Measurements from ENCODE around the gene RBBP8.
"Not testable (repeated sequence)": the region's sequence is repeated elsewhere in the genome, so short reads cannot be mapped to it uniquely, and the experiment has no call there.

RBBP8 gene

GRCh38 chr18:22936515-22936914 lies 3.4 kb downstream of the RBBP8 start:
- Histone ChIP-seq H3K27ac (ENCODE audit: low read length) (no peak overlapping the region), H3K27me3 (ENCODE audit: control insufficient read depth, insufficient read depth, low read length) (no peaks in the 10 kb centered on the region), H3K4me1 (ENCODE audit: control insufficient read depth, insufficient read depth, low read length) (no peaks in the 10 kb centered on the region), H3K9me3 (ENCODE audit: control insufficient read depth, insufficient read depth, low read length) (no peaks in the 10 kb centered on the region), H3K4me3 (ENCODE audit: low read length) (no peak overlapping the region), H3K36me3 (ENCODE audit: control insufficient read depth, insufficient read depth, low read length) (0 out of 2 replicates have a peak, but pooled peaks cover 2% of the 10 kb centered on the region)
- no peak for DNase-seq (ENCODE audit: low read depth, low spot score)
- no CpG with 5 or more reads among the region's 2 CpGs for WGBS (ENCODE audit: insufficient coverage, insufficient read length)

- DNase-seq (ENCODE audit: low read depth, low spot score) = no peak
Measured at GRCh38 chr18:22939649-22940048, 6.5 kb downstream of the RBBP8 start.

GRCh38 chr18:22943847-22944246 lies 10.7 kb downstream of the RBBP8 start:
- Histone ChIP-seq H3K4me3 (ENCODE audit: low read length) (no peak overlapping the region), H3K36me3 (ENCODE audit: control insufficient read depth, insufficient read depth, low read length) (no peaks in the 10 kb centered on the region), H3K27me3 (ENCODE audit: control insufficient read depth, insufficient read depth, low read length) (no peaks in the 10 kb centered on the region), H3K4me1 (ENCODE audit: control insufficient read depth, insufficient read depth, low read length) (no peaks in the 10 kb centered on the region), H3K27ac (ENCODE audit: low read length) (no peak overlapping the region), H3K9me3 (ENCODE audit: control insufficient read depth, insufficient read depth, low read length) (no peaks in the 10 kb centered on the region)
- DNase-seq (ENCODE audit: low read depth, low spot score) = no peak
- no CpG with 5 or more reads among the region's 2 CpGs for WGBS (ENCODE audit: insufficient coverage, insufficient read length)

More at GRCh38 chr18:22939649-22940048, 6.5 kb downstream of the RBBP8 start:
- H3K4me3 ChIP-seq (ENCODE audit: low read length) = no peak overlapping the region
- no peak overlapping the region for H3K27ac ChIP-seq (ENCODE audit: low read length)
- H3K4me1 ChIP-seq (ENCODE audit: control insufficient read depth, insufficient read depth, low read length) = no peaks in the 10 kb centered on the region
- H3K9me3 ChIP-seq (ENCODE audit: control insufficient read depth, insufficient read depth, low read length) = no peaks in the 10 kb centered on the region
- H3K36me3 ChIP-seq (ENCODE audit: control insufficient read depth, insufficient read depth, low read length) = 0 out of 2 replicates have a peak, but pooled peaks cover 2% of the 10 kb centered on the region
- no peaks in the 10 kb centered on the region for H3K27me3 ChIP-seq (ENCODE audit: control insufficient read depth, insufficient read depth, low read length)

- no CpG with 5 or more reads among the region's 2 CpGs for WGBS (ENCODE audit: insufficient coverage, insufficient read length)
- H3K36me3 ChIP-seq (ENCODE audit: control insufficient read depth, insufficient read depth, low read length) = no peaks in the 10 kb centered on the region; the same call in 1 of the 2 replicates
- H3K9me3 ChIP-seq (ENCODE audit: control insufficient read depth, insufficient read depth, low read length) = no peaks in the 10 kb centered on the region
- H3K27me3 ChIP-seq (ENCODE audit: control insufficient read depth, insufficient read depth, low read length) = no peaks in the 10 kb centered on the region
- H3K27ac ChIP-seq (ENCODE audit: low read length) = no peak overlapping the region
- no peak overlapping the region for H3K4me3 ChIP-seq (ENCODE audit: low read length)
- H3K4me1 ChIP-seq (ENCODE audit: control insufficient read depth, insufficient read depth, low read length) = no peaks in the 10 kb centered on the region
- no peak for DNase-seq (ENCODE audit: low read depth, low spot score)
Measured at GRCh38 chr18:22946217-22946616, 13.1 kb downstream of the RBBP8 start.

DNA sequence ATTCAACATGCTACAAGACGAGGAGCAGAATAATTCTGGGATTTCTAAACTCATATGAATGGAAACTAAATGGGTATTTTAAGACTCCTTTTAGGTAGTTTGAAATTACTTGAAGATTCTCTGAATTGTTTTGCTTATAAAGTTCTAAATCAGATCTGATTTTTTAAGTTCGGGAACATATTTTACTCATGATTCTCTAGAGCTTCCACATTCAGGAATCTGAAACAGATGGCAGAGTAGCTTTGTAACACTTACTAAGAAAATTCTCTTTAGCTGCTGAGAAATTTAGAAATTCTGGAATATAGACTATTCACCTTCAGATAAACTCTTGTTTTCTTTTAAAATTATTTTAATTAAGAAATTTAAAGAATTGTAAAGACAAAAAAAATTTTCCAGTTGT lies 13.7 kb downstream of the RBBP8 start:
- Histone ChIP-seq H3K9me3 (ENCODE audit: control insufficient read depth, insufficient read depth, low read length) (no peaks in the 10 kb centered on the region), H3K4me1 (ENCODE audit: control insufficient read depth, insufficient read depth, low read length) (no peaks in the 10 kb centered on the region), H3K36me3 (ENCODE audit: control insufficient read depth, insufficient read depth, low read length) (no peaks in the 10 kb centered on the region; the same call in 1 of the 2 replicates), H3K27me3 (ENCODE audit: control insufficient read depth, insufficient read depth, low read length) (no peaks in the 10 kb centered on the region), H3K27ac (ENCODE audit: low read length) (no peak overlapping the region), H3K4me3 (ENCODE audit: low read length) (no peak overlapping the region)
- no peak for DNase-seq (ENCODE audit: low read depth, low spot score)
- WGBS (ENCODE audit: insufficient coverage, insufficient read length) = no CpG with 5 or more reads among the region's 2 CpGs

DNA sequence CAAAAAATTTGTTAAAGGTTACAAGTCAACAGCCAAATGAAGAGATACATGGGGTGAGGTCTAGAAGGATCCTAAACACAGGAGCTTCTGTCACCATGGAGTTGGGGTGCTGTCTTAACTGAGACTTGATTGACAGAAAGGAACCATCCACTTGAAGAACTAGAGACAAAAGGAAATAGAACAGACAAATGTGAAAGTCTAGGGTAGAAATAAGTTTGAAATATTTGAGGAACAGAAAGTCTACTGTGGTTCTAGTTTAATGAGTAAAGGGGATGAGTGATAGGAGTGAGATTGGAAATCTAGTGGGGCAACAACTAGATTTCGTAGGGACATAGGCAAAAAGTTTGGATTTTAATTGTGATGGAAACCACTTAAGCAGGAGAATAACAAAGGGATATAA lies 18.7 kb downstream of the RBBP8 start:
- no peak overlapping the region for H3K4me3 ChIP-seq (ENCODE audit: low read length)
- no peak overlapping the region for H3K27ac ChIP-seq (ENCODE audit: low read length)
- H3K27me3 ChIP-seq (ENCODE audit: control insufficient read depth, insufficient read depth, low read length) = no peaks in the 10 kb centered on the region
- no peak for DNase-seq (ENCODE audit: low read depth, low spot score)
- WGBS (ENCODE audit: insufficient coverage, insufficient read length) = 100% methylated on average over 1 of the region's 1 CpG
- H3K36me3 ChIP-seq (ENCODE audit: control insufficient read depth, insufficient read depth, low read length) = no peaks in the 10 kb centered on the region; the same call in 1 of the 2 replicates
- no peaks in the 10 kb centered on the region for H3K4me1 ChIP-seq (ENCODE audit: control insufficient read depth, insufficient read depth, low read length)
- no peaks in the 10 kb centered on the region for H3K9me3 ChIP-seq (ENCODE audit: control insufficient read depth, insufficient read depth, low read length)

- H3K4me3 ChIP-seq (ENCODE audit: low read length) = no peak overlapping the region
- no peak overlapping the region for H3K27ac ChIP-seq (ENCODE audit: low read length)
- WGBS (ENCODE audit: insufficient coverage, insufficient read length) = no CpG with 5 or more reads among the region's 3 CpGs
- no peaks in the 10 kb centered on the region for H3K4me1 ChIP-seq (ENCODE audit: control insufficient read depth, insufficient read depth, low read length)
- H3K36me3 ChIP-seq (ENCODE audit: control insufficient read depth, insufficient read depth, low read length) = no peaks in the 10 kb centered on the region; the same call in 1 of the 2 replicates
- DNase-seq (ENCODE audit: low read depth, low spot score) = no peak
- H3K9me3 ChIP-seq (ENCODE audit: control insufficient read depth, insufficient read depth, low read length) = no peaks in the 10 kb centered on the region
- no peaks in the 10 kb centered on the region for H3K27me3 ChIP-seq (ENCODE audit: control insufficient read depth, insufficient read depth, low read length)
Measured at GRCh38 chr18:22952525-22952924, 19.4 kb downstream of the RBBP8 start.

- H3K27ac ChIP-seq (ENCODE audit: low read length); H3K9me3 ChIP-seq (ENCODE audit: control insufficient read depth, insufficient read depth, low read length); H3K27me3 ChIP-seq (ENCODE audit: control insufficient read depth, insufficient read depth, low read length); H3K36me3 ChIP-seq (ENCODE audit: control insufficient read depth, insufficient read depth, low read length); DNase-seq (ENCODE audit: low read depth, low spot score); H3K4me1 ChIP-seq (ENCODE audit: control insufficient read depth, insufficient read depth, low read length); H3K4me3 ChIP-seq (ENCODE audit: low read length): not testable (repeated sequence)
- WGBS (ENCODE audit: insufficient coverage, insufficient read length) = no CpG with 5 or more reads among the region's 4 CpGs
Measured at GRCh38 chr18:22953982-22954381, 20.9 kb downstream of the RBBP8 start.

DNA sequence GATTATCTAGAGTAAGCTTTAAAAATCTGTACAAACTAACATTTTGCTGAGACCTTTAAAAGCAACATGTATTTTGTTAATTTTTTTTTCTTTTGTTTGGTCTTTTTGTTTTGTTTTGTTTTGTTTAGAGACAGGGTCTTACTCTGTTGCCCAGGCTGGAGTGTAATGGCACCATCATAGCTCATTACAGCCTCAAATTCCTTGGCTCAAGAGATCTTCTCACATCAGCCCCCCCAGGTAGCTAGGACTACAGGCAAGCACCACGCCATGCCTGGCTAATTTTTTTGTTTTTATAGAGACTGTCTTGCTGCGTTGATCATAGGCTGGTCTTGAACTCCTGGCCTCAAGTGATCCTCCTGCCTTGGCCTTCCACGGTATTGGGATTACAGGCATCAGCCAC lies 23.1 kb downstream of the RBBP8 start:
- Histone ChIP-seq H3K4me3 (ENCODE audit: low read length) (no peak overlapping the region), H3K9me3 (ENCODE audit: control insufficient read depth, insufficient read depth, low read length) (no peaks in the 10 kb centered on the region), H3K27me3 (ENCODE audit: control insufficient read depth, insufficient read depth, low read length) (no peaks in the 10 kb centered on the region), H3K36me3 (ENCODE audit: control insufficient read depth, insufficient read depth, low read length) (no peaks in the 10 kb centered on the region; the same call in 1 of the 2 replicates), H3K4me1 (ENCODE audit: control insufficient read depth, insufficient read depth, low read length) (no peaks in the 10 kb centered on the region), H3K27ac (ENCODE audit: low read length) (no peak overlapping the region)
- no CpG with 5 or more reads among the region's 3 CpGs for WGBS (ENCODE audit: insufficient coverage, insufficient read length)
- DNase-seq (ENCODE audit: low read depth, low spot score) = no peak

- Histone ChIP-seq H3K27ac (ENCODE audit: low read length) (no peak overlapping the region), H3K27me3 (ENCODE audit: control insufficient read depth, insufficient read depth, low read length) (no peaks in the 10 kb centered on the region), H3K9me3 (ENCODE audit: control insufficient read depth, insufficient read depth, low read length) (no peaks in the 10 kb centered on the region), H3K4me3 (ENCODE audit: low read length) (no peak overlapping the region), H3K4me1 (ENCODE audit: control insufficient read depth, insufficient read depth, low read length) (no peaks in the 10 kb centered on the region), H3K36me3 (ENCODE audit: control insufficient read depth, insufficient read depth, low read length) (no peaks in the 10 kb centered on the region)
- DNase-seq (ENCODE audit: low read depth, low spot score) = no peak
- WGBS (ENCODE audit: insufficient coverage, insufficient read length) = no CpG with 5 or more reads among the region's 1 CpG
Measured at GRCh38 chr18:22961156-22961555, 28.0 kb downstream of the RBBP8 start.

- no peaks in the 10 kb centered on the region for H3K27me3 ChIP-seq (ENCODE audit: control insufficient read depth, insufficient read depth, low read length)
- no peaks in the 10 kb centered on the region for H3K36me3 ChIP-seq (ENCODE audit: control insufficient read depth, insufficient read depth, low read length)
- H3K4me3 ChIP-seq (ENCODE audit: low read length) = no peak overlapping the region
- H3K27ac ChIP-seq (ENCODE audit: low read length) = no peak overlapping the region
- no peak for DNase-seq (ENCODE audit: low read depth, low spot score)
- no peaks in the 10 kb centered on the region for H3K9me3 ChIP-seq (ENCODE audit: control insufficient read depth, insufficient read depth, low read length)
- H3K4me1 ChIP-seq (ENCODE audit: control insufficient read depth, insufficient read depth, low read length) = no peaks in the 10 kb centered on the region
Measured at GRCh38 chr18:22962004-22962403, 28.9 kb downstream of the RBBP8 start.

Measured in iPS DF 6.9 (cell line).